Hepatocyte (in vitro differentiated cells): ENCODE results near the gene PRRX1.

Experiments
- CTCF ChIP-seq: fragments of 200-600 bp; sonication (generic); IDR thresholded peaks from 2 replicates; pipeline ENCODE4 v1.5.1; 2016; ENCODE audit warnings: antibody characterized with exemption, mild to moderate bottlenecking; ENCODE audit not compliant: poor library complexity
- EZH2 ChIP-seq: fragments of 200-600 bp; sonication (generic); IDR thresholded peaks from 2 replicates; pipeline ENCODE4 v1.6.1; 2016; ENCODE audit warnings: antibody characterized with exemption, mild to moderate bottlenecking, borderline replicate concordance
- EZH2phosphoT487 ChIP-seq: fragments of 200-600 bp; sonication (generic); IDR thresholded peaks from one replicate; pipeline ENCODE4 v1.6.1; 2018; ENCODE audit warnings: antibody characterized with exemption, mild to moderate bottlenecking, low read depth, moderate library complexity; ENCODE audit not compliant: unreplicated experiment, severe bottlenecking

- TF ChIP-seq CTCF (no peak), EZH2phosphoT487 (no peak), EZH2 (no peak)
Measured at GRCh38 chr1:170721621-170722020, 57.7 kb downstream of the PRRX1 start.
